Amniotic stem cell (primary cell): ENCODE data around the gene SSTR4.

Experiments
- DNase-seq: peaks from one replicate; lab custom pipeline; 2025; lab: John Stamatoyannopoulos, UW

The SSTR4 gene

GRCh38 chr20:23086931-23087411 lies 51.9 kb downstream of the SSTR4 start:
- DNase-seq, result no peak

GRCh38 chr20:23087587-23088251 lies 52.6 kb downstream of the SSTR4 start:
- DNase-seq, result no peak
